Measurements from ENCODE around the gene USP3. TPM values are rescaled to one million over a fixed set of nuclear protein-coding genes. Genes with fewer than 3 reads are reported as not detected.

Gene USP3
- total RNA-seq, 4 donors from 2014 or later = 56.1 to 93.0 (median 73.7) TPM

DNA sequence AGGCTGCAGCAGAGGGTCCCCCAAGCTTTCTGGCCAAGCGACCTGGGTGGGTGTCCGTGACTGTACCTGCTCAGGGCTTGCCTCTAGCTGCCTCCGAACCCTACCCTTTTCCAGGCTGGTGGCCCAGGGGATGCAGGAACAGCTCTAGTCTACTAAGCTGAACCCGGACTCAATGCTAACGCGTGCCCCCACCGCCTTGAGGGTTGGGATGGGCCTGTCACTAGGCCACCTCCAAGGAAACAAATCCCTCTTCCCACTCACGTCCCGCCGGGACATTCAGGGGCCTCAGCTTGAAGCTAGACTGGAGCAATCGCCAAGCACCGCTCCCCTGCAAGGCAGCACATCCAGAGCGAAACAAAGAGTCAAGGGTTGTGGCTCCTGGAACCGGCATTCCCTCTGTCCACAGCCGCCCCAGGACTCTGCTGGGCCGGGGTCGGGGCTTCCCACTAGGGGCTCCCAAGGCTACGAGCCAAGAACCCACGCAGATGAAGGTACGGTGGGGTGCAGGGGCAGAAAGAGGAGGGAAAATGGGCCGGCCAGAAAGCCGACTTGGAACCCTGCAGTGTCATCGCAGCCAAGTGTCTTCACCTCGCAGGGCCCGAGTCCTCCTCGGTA is 95.7 kb downstream of the USP3 start:
- Histone ChIP-seq H3K4me3 (peak overlapping the region; percentile 26 to 82 (median 66)), H3K27ac (peak overlapping the region; percentile 90 to 97 (median 94)), H3K9me3 (no peaks in the 10 kb centered on the region), H3K4me1 (peaks cover 12 to 65% (median 59%) of the 10 kb centered on the region in 4 donors), H3K36me3 (no peaks in the 10 kb centered on the region), H3K27me3 (no peaks in the 10 kb centered on the region)
- WGBS, 2 donors (ENCODE audit: low coverage in 1 of 2) = 5% methylated on average over 16 of the region's 26 CpGs; no CpG with 5 or more reads in 1 of the 2 donors
- in situ Hi-C loops (cut with MboI; ENCODE audit: low pct_ligation_motif_present in 1 of 4, low pct_unique_long_range_greater_than_20kb in 1 of 4, low sequenced_read_pairs in 3 of 4) (loop anchor here in 2 of 4 donors (10.0 to 25.0 kb wide), 2 partner anchors 105 to 462 kb away; no protein-coding TSS in a partner anchor), intact Hi-C loops (cut with DNase I; ENCODE audit: low total_unique reads) (loop anchor here (5.0 kb wide), 2 partner anchors 98 to 113 kb away; partner anchors contain the start of gene USP3)
- TF ChIP-seq POLR2AphosphoS5 (IDR thresholded peaks at IDR 0.05) (no peak), EP300 (IDR thresholded peaks at IDR 0.05; ENCODE audit: low read depth) (no peak), POLR2A (IDR thresholded peaks at IDR 0.05) (no peak)
- TF ChIP-seq, protein P1, sequence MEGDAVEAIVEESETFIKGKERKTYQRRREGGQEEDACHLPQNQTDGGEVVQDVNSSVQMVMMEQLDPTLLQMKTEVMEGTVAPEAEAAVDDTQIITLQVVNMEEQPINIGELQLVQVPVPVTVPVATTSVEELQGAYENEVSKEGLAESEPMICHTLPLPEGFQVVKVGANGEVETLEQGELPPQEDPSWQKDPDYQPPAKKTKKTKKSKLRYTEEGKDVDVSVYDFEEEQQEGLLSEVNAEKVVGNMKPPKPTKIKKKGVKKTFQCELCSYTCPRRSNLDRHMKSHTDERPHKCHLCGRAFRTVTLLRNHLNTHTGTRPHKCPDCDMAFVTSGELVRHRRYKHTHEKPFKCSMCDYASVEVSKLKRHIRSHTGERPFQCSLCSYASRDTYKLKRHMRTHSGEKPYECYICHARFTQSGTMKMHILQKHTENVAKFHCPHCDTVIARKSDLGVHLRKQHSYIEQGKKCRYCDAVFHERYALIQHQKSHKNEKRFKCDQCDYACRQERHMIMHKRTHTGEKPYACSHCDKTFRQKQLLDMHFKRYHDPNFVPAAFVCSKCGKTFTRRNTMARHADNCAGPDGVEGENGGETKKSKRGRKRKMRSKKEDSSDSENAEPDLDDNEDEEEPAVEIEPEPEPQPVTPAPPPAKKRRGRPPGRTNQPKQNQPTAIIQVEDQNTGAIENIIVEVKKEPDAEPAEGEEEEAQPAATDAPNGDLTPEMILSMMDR (IDR thresholded peaks at IDR 0.05) = no peak
- no peak for DNase-seq

DNA sequence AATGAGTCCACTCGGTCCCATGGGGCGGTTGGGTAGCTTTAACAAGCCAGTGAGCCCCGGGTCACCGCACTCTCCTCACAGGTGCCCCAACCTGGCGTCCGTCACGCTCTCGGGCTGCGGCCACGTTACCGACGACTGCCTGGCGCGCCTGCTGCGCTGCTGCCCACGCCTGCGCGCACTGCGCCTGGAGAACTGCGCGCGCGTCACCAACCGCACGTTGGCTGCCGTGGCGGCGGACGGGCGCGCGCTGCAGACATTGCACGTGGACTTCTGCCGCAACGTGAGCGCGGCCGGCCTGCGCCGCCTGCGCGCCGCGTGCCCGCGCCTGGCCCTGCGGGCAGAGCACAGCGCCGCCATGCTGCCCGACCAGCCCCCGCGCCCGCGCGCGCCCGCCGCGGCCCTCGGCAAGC is 96.2 kb downstream of the USP3 start:
- Histone ChIP-seq H3K36me3 (no peaks in the 10 kb centered on the region), H3K27me3 (no peaks in the 10 kb centered on the region), H3K9me3 (no peaks in the 10 kb centered on the region), H3K4me3 (peak overlapping the region; percentile 26 to 82 (median 66)), H3K27ac (peak overlapping the region; percentile 90 to 97 (median 94)), H3K4me1 (peaks cover 11 to 60% (median 56%) of the 10 kb centered on the region in 4 donors)
- in situ Hi-C loops (cut with MboI; ENCODE audit: low pct_ligation_motif_present in 1 of 4, low pct_unique_long_range_greater_than_20kb in 1 of 4, low sequenced_read_pairs in 3 of 4) (loop anchor here in 2 of 4 donors (10.0 to 25.0 kb wide), 2 partner anchors 106 to 462 kb away; no protein-coding TSS in a partner anchor), intact Hi-C loops (cut with DNase I; ENCODE audit: low total_unique reads) (loop anchor here (5.0 kb wide), 2 partner anchors 98 to 113 kb away; partner anchors contain the start of gene USP3)
- TF ChIP-seq, protein P1 (IDR thresholded peaks at IDR 0.05) = no peak
- TF ChIP-seq POLR2AphosphoS5 (IDR thresholded peaks at IDR 0.05) = peak; percentile 87 to 97 (median 97)
- TF ChIP-seq POLR2A (IDR thresholded peaks at IDR 0.05) = peak; percentile 84
- 1% methylated on average over 34 of the region's 60 CpGs; no CpG with 5 or more reads in 1 of the 2 donors for WGBS, 2 donors (ENCODE audit: low coverage in 1 of 2)
- peak; percentile 91 for DNase-seq

DNA sequence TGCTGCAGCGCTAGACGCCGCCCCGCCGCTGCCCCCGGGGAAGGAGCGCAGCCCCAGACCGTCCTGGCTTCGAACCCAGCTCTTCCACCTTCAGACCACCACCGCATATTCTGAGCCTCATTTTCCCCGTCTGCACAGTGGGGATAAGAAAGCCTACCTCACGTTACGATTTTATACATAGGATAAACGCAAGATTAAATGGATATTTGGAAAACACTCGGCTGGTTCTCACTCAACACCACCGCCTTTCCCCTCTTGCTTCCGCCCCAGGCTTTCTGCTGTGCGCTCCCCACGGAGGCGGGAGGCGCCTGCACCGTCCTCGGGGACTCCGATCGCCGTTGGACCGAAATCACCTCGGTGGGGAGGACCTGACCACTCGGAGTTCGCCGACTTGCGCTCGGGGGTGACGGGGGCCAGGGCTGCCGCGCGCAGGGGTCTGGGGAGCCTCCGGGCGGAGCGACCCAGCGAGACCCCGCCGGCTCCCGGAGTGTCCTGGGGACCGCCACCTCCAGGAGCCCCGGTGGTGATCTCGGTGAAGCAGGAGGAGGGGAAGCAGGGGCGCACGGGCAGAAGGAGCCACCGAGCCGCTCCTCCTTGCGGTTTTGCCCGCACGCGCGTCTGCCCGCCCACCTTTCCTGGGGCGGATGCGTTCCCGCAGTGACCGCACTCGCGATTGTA is 96.8 kb downstream of the USP3 start:
- H3K4me1 ChIP-seq = peaks cover 13 to 60% (median 51%) of the 10 kb centered on the region in 4 donors
- H3K4me3 ChIP-seq = peak overlapping the region; percentile 61 to 82 (median 66)
- 3% methylated on average over 61 of the region's 63 CpGs; no CpG with 5 or more reads in 1 of the 2 donors for WGBS, 2 donors (ENCODE audit: low coverage in 1 of 2)
- no peaks in the 10 kb centered on the region for H3K27me3 ChIP-seq
- no peaks in the 10 kb centered on the region for H3K36me3 ChIP-seq
- intact Hi-C loops (cut with DNase I; ENCODE audit: low total_unique reads) = loop anchor here (5.0 kb wide), 2 partner anchors 99 to 114 kb away; partner anchors contain the start of gene USP3
- peak overlapping the region; percentile 90 to 97 (median 94) for H3K27ac ChIP-seq
- H3K9me3 ChIP-seq = no peaks in the 10 kb centered on the region
- TF ChIP-seq POLR2AphosphoS5 (IDR thresholded peaks at IDR 0.05) = no peak
- TF ChIP-seq, protein P1 (IDR thresholded peaks at IDR 0.05) = peak in 3 of 5 experiments; percentile 10 to 27 (median 18)
- peak; percentile 55 for DNase-seq
- in situ Hi-C loops (cut with MboI; ENCODE audit: low pct_ligation_motif_present in 1 of 4, low pct_unique_long_range_greater_than_20kb in 1 of 4, low sequenced_read_pairs in 3 of 4) = loop anchor here in 2 of 4 donors (10.0 to 25.0 kb wide), 2 partner anchors 106 to 461 kb away; no protein-coding TSS in a partner anchor

DNA sequence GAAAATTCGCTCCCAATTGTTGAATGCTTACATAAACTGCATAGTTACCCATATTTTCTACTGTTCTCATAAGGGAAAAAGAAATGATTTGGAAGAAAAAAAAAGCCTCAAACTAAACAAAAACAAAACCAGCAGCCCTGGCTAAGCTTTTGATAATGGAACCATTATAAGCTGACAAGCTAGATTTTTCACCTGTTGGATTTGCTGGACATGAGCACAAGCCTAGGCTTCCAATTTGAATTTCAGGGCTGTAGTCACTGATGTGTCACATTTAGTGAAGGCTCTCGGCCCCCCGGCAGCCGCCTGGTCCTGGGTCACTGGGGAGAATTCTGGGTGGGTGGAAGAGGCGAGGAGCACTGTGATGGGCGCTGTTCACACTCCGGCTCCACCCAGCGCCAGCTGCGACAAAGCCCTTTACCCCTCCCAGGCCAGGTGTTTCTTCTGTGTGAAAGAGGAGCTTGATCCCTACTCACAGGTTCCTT is 97.4 kb downstream of the USP3 start:
- in situ Hi-C loops (cut with MboI; ENCODE audit: low pct_ligation_motif_present in 1 of 4, low pct_unique_long_range_greater_than_20kb in 1 of 4, low sequenced_read_pairs in 3 of 4) (loop anchor here in 2 of 4 donors (10.0 to 25.0 kb wide), 2 partner anchors 107 to 461 kb away; no protein-coding TSS in a partner anchor), intact Hi-C loops (cut with DNase I; ENCODE audit: low total_unique reads) (loop anchor here (5.0 kb wide), 2 partner anchors 99 to 114 kb away; partner anchors contain the start of gene USP3)
- H3K27ac ChIP-seq = peak overlapping the region; percentile 90 to 97 (median 94)
- 0 to 33% methylated on average over 1 to 9 of the region's 9 CpGs for WGBS, 2 donors (ENCODE audit: low coverage in 1 of 2)
- no peaks in the 10 kb centered on the region for H3K27me3 ChIP-seq
- no peaks in the 10 kb centered on the region for H3K9me3 ChIP-seq
- DNase-seq = peak; percentile 73
- peak in 2 of 3 donors; percentile 57 to 70 for TF ChIP-seq POLR2AphosphoS5 (IDR thresholded peaks at IDR 0.05)
- TF ChIP-seq, protein P1 (IDR thresholded peaks at IDR 0.05) = no peak
- peak; percentile 63 for TF ChIP-seq POLR2A (IDR thresholded peaks at IDR 0.05)
- H3K36me3 ChIP-seq = no peaks in the 10 kb centered on the region
- peaks cover 9 to 57% (median 45%) of the 10 kb centered on the region in 4 donors for H3K4me1 ChIP-seq
- H3K4me3 ChIP-seq = peak overlapping the region; percentile 61 to 82 (median 66)

Data from transverse colon (tissue), 4 donors.